HEK293 (cell line): ENCODE data around the gene PKP4.

Experiments
- HOXA7 ChIP-seq: sonication (generic); formaldehyde crosslinking; IDR thresholded peaks from 2 replicates; pipeline ENCODE4 v1.8.1; 2022; ENCODE audit warnings: missing genetic modification reagents, borderline replicate concordance
- ZNF274 ChIP-seq, 2 experiments: fragments of 200-500 bp in 1 of 2; fragments of 450-650 bp in 1 of 2; sonication (Bioruptor generic) in 1 of 2; formaldehyde crosslinking in 1 of 2; IDR thresholded peaks; 2 replicates each; pipeline versions ENCODE4 v1.5.1 to v1.6.1; 2014 to 2016; ENCODE audit warnings: borderline replicate concordance in 1 of 2, inconsistent platforms in 1 of 2, low read length in 1 of 2, missing biosample characterization in 1 of 2, missing genetic modification characterization in 1 of 2
- TF ChIP-seq, protein P1 (sequence below): fragments of 450-650 bp; formaldehyde crosslinking; IDR thresholded peaks from 2 replicates; pipeline ENCODE4 v1.5.1; 2017; ENCODE audit warnings: missing biosample characterization, missing genetic modification characterization
- TF ChIP-seq, protein P2 (sequence below): fragments of 450-650 bp; formaldehyde crosslinking; IDR thresholded peaks from 2 replicates; pipeline ENCODE4 v1.5.1; 2016; ENCODE audit warnings: missing biosample characterization, missing genetic modification characterization

DNA sequence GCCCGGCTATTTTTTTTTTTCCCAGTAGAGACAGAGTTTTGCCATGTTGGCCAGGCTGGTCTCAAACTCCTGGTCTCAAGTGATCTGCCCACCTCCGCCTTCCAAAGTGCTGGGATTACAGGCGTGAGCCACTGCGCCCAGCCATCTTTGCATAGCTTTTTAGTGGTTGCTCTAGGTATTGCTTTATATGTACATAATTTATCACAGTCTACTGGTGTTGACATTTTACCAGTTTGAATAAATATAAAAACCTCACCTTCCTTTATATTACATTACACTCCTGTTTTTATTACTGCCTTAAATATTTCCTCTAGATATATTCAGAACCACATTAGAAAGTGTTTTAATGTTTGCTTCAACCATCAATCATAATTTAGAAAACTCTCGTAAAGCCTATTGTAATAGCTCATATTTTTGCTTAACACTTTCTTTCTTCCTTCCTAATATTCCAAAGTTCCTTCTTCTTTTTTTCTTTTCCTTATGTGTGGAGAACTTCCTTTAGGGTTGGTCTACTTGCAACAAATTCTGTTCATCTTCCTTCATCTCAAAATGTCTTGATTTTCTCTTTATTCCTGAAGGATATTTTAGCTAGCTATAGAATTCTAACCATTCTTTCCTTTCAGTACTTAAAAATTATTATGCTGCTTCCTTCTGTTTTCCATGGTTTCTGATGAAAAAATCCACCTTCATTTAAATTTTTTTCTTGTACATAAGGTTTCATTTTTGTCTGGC, 256.2 kb downstream of the PKP4 start:
- no peak for TF ChIP-seq HOXA7 (CRISPR knock-in tag)
- TF ChIP-seq, protein P1, sequence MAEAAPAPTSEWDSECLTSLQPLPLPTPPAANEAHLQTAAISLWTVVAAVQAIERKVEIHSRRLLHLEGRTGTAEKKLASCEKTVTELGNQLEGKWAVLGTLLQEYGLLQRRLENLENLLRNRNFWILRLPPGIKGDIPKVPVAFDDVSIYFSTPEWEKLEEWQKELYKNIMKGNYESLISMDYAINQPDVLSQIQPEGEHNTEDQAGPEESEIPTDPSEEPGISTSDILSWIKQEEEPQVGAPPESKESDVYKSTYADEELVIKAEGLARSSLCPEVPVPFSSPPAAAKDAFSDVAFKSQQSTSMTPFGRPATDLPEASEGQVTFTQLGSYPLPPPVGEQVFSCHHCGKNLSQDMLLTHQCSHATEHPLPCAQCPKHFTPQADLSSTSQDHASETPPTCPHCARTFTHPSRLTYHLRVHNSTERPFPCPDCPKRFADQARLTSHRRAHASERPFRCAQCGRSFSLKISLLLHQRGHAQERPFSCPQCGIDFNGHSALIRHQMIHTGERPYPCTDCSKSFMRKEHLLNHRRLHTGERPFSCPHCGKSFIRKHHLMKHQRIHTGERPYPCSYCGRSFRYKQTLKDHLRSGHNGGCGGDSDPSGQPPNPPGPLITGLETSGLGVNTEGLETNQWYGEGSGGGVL (tag by site-specific recombination): no peak
- TF ChIP-seq, protein P2, sequence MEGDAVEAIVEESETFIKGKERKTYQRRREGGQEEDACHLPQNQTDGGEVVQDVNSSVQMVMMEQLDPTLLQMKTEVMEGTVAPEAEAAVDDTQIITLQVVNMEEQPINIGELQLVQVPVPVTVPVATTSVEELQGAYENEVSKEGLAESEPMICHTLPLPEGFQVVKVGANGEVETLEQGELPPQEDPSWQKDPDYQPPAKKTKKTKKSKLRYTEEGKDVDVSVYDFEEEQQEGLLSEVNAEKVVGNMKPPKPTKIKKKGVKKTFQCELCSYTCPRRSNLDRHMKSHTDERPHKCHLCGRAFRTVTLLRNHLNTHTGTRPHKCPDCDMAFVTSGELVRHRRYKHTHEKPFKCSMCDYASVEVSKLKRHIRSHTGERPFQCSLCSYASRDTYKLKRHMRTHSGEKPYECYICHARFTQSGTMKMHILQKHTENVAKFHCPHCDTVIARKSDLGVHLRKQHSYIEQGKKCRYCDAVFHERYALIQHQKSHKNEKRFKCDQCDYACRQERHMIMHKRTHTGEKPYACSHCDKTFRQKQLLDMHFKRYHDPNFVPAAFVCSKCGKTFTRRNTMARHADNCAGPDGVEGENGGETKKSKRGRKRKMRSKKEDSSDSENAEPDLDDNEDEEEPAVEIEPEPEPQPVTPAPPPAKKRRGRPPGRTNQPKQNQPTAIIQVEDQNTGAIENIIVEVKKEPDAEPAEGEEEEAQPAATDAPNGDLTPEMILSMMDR (tag by site-specific recombination): no peak
- no peak for TF ChIP-seq ZNF274 (IDR thresholded peaks at IDR 0.05; ENCODE audit: low read length)
- TF ChIP-seq ZNF274 (tag by site-specific recombination; IDR thresholded peaks at IDR 0.05; ENCODE audit: borderline replicate concordance): no peak
